ENCODE results near the gene DDAH1.
"Not testable (repeated sequence)": the region's sequence is repeated elsewhere in the genome, so short reads cannot be mapped to it uniquely, and the experiment has no call there.

Gene DDAH1

GRCh38 chr1:85359874-85360721 lies 104.9 kb downstream of the DDAH1 start:
- no peak for DNase-seq (ENCODE audit: low read depth, low spot score)

DNA sequence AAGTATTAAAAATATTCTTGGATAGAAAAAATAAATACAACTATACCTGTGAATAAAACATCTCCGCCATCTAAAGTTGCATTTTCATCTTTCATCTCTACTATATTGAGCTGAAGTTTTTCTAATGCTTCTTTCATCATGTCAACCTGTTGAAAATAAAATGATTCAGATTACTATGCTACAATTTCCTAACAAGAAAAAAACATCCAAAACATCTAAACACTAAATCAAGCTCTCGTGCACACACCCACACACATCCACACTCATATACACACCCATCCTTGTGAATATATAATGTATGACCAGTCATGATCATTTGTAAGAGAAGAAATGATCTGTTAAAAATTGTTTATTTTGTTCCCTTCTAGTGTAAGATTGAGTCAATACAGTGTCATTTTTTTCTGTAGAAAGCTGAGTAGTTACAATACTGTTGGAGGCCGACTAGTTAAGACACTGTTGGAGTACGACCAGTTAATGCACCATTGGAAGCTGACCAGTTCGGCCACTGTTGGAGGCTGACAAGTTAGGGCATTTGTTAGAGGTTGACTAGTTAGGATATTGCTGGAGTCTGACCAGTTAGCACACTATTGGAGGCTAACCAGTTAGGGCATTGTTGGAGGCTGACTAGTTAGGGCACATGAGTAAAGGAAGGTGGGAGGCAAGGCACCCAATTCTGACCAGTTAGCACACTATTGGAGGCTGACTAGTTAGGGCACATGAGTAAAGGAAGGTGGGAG lies 106.1 kb downstream of the DDAH1 start:
- no peak for DNase-seq (ENCODE audit: low read depth, low spot score)

DNA sequence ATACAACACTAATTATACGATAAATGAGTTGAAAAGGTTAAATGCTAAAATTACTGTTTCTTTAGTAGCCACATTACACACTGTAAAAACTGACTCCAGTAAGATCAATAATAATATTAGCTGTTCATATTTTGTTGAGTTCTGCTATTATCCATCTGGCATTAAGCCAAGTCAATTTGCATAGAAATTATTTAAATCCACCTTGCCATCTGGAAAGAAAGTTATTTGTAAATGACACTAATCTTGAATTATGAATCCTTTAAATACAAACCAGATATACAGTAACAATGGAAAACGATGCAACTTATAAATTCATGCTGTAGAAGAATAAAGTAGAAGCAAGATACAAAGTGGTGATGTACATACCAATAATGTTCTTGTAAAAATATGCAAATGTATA lies 107.1 kb downstream of the DDAH1 start:
- DNase-seq (ENCODE audit: low read depth, low spot score), result no peak

- no peak for DNase-seq (ENCODE audit: low read depth, low spot score)
These were observed 108.8 kb downstream of the DDAH1 start for GRCh38 chr1:85356130-85356529.

DNA sequence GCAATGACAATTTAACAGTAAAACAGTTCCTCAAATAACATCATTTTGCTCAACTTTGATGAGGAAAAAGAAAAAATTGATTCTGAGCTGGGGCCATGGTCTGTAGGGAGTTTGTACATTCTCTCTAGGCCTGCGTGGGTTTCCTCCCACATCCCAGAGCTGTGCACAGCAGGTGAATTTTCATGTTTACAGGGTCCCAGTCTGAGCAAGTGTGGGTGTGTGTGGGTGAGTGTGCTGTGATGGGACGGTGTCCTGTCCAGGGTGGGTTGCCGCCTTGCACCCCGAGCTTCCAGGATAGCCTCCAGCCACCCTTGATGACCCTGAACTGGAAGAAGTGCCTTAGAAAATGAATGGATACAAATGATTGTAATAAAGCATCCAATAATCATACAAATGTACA lies 112.9 kb downstream of the DDAH1 start:
- DNase-seq (ENCODE audit: low read depth, low spot score), result no peak

DNA sequence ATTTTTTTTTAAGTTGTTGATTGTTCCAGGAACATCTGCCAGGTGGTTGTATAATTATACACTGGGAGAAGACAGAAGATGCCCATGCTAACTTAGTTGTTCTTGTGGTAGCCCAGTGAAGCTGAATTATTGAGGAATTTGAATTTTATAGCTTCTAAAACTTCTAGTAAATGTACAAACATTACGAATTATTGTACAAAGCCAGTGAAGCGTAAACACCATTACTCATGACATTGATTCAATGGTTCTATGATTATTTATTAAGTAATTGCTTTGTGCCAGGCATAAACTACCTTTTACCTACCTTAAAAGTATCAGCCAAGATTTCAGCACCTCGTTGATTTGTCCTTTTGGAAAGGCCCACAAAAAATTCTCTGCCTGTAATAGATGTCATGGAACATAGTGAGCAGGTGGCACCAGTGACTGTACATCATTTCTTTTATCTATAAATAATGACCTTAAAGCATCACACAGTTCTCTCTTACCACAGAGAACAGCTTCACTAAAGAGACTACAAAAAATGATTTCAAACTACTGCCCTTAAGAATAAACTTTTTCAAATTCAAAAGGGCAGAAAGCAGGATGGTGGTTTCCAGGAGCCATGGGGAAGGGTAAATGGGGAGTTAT lies 113.6 kb downstream of the DDAH1 start:
- DNase-seq (ENCODE audit: low read depth, low spot score), result no peak

DNA sequence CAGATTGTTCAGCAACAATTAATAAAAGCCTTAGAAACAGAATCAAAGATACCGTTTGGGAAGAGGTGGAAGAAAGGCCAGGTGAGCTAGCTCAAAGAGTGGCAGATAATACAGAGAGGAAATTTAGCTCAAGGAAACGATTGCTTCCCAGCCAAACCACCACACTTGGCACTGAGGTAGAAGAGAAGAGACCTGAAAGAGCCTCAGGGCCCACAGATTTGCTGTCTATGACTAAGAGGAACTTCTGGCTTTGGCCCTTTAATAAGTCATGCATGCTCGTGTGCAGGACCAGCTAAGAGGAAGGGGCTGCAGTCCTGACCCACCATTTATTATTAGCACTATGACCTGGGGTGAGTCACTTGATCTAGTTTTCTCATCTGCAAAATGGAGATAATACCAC lies 115.7 kb downstream of the DDAH1 start:
- no peak for DNase-seq (ENCODE audit: low read depth, low spot score)

GRCh38 chr1:85347908-85348307 lies 117.1 kb downstream of the DDAH1 start:
- DNase-seq (ENCODE audit: low read depth, low spot score), result no peak

- DNase-seq (ENCODE audit: low read depth, low spot score), result not testable (repeated sequence)
These were observed 117.7 kb downstream of the DDAH1 start for GRCh38 chr1:85347275-85347674.

DNA sequence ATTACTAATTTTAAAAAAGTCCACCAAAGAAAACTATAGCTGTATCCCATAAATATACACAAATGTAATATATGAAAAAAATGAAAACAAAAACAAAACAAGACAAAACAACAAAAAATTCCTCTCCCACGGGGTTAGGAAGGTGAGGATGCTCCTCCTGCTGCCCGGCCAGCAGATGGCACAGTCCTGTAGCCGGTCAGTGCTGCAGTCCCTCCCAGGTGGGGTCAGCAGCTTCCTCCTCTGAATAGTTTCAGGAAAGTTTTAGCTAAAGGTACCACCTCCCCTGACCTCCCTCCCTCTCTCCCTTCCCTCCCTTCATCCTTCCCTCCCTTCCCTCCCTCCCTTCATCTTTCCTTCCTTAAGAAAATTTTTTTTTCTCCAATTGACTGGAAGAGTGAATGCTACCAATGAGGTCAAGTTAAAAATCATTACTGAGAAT lies 120.7 kb downstream of the DDAH1 start:
- no peak for DNase-seq (ENCODE audit: low read depth, low spot score)

GRCh38 chr1:85343612-85344255 lies 121.2 kb downstream of the DDAH1 start:
- no peak for DNase-seq (ENCODE audit: low read depth, low spot score)

GRCh38 chr1:85343213-85343611 lies 121.7 kb downstream of the DDAH1 start:
- no peak for DNase-seq (ENCODE audit: low read depth, low spot score)

GRCh38 chr1:85342207-85342606 lies 122.8 kb downstream of the DDAH1 start:
- DNase-seq (ENCODE audit: low read depth, low spot score), result no peak

GRCh38 chr1:85340427-85340826 lies 124.5 kb downstream of the DDAH1 start:
- DNase-seq (ENCODE audit: low read depth, low spot score), result no peak

- DNase-seq (ENCODE audit: low read depth, low spot score), result no peak
These were observed 125.1 kb downstream of the DDAH1 start for GRCh38 chr1:85339656-85340399.

DNA sequence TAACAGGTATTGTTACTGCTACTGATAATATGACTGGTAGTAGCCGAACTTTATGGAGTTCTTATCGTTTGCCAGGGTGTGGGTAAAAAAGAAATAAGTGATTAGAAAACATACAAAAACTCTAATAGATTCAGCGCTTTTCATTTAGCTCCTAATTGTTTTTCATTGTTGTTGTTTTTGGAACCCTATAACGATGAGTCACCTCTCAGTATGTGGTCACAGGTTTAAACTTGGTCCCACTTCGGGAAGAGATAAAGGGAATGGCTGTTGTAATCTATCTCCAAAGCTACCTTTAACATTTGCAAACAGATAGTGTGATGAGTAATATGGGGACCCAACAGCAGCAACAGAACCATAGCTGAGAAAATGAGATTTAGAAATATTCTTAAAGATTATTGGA lies 125.9 kb downstream of the DDAH1 start:
- no peak for DNase-seq (ENCODE audit: low read depth, low spot score)

- DNase-seq (ENCODE audit: low read depth, low spot score), result no peak
These were observed 130.0 kb downstream of the DDAH1 start for GRCh38 chr1:85334962-85335361.

DNA sequence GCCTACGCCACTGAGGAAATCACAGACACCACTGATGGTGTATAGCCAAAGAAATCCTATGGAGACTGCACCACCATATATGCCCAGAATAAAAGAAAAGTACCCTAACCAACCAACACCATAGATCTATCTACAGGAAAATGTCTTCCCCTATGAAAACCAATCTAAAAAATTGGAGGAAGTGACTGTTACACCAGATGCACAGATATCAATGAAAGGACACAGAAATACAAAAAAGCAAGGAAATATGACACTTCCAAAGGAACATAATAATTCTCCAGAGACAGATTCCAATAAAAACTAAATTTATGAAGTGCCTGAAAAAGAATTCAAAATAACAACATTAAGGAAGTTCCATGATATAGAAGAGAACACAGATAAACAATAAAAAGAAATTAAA lies 131.8 kb downstream of the DDAH1 start:
- no peak for DNase-seq (ENCODE audit: low read depth, low spot score)

GRCh38 chr1:85332575-85332974 lies 132.4 kb downstream of the DDAH1 start:
- DNase-seq (ENCODE audit: low read depth, low spot score), result no peak

- DNase-seq (ENCODE audit: low read depth, low spot score), result no peak
These were observed 134.2 kb downstream of the DDAH1 start for GRCh38 chr1:85330711-85331290.

DNA sequence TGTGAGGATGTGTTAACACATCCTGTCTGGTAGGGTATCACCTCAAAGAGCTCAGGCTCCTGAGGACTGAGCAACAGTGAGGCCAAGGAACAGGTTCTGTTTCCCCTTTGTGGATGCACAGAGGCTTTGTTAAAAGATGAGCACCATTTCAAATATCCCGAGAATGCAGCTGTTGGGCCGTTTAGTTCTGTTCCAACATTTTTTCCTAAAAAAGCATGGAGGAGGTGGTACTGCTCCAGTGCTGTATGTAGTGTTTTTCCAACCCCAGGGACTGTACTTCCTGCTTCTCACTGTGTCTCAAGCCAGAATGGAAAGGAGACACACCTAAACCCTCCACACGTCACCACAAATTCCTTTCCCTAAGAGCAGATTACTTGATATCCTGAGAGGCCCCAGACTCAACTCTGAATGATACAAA lies 134.7 kb downstream of the DDAH1 start:
- DNase-seq (ENCODE audit: low read depth, low spot score), result no peak

Data from smooth muscle cell of the brain vasculature (primary cell).